RWPE2 (cell line): ENCODE measurements around the gene KIAA1755.

Experiments
- ATAC-seq: fragments of 200-7000 bp; cut with Tn5 transposase; 3 replicates; pipeline ENCODE4 v1.9.1; 2021; ENCODE audit warnings: low read depth
- DNase-seq: peaks from one replicate; pipeline ENCODE4 v3.0.0-alpha.2; 2020; ENCODE audit warnings: low spot score
- H3K27ac ChIP-seq: fragments of 450-650 bp; 2 replicates; pipeline ENCODE4 v1.5.1; 2017; ENCODE audit warnings: mild to moderate bottlenecking; ENCODE audit not compliant: poor library complexity, severe bottlenecking
- H3K27me3 ChIP-seq: fragments of 250-450 bp; sonication (Bioruptor Pico); 2 replicates; pipeline ENCODE4 v1.5.1; 2021; ENCODE audit warnings: mild to moderate bottlenecking, moderate library complexity; ENCODE audit not compliant: insufficient read depth, poor library complexity, severe bottlenecking
- H3K36me3 ChIP-seq: fragments of 250-450 bp; sonication (Bioruptor Pico); 2 replicates; pipeline ENCODE4 v1.5.1; 2020; ENCODE audit warnings: low read depth, mild to moderate bottlenecking, moderate library complexity
- H3K4me1 ChIP-seq: fragments of 250-450 bp; sonication (Bioruptor Pico); 2 replicates; pipeline ENCODE4 v1.5.1; 2021; ENCODE audit warnings: mild to moderate bottlenecking, moderate library complexity; ENCODE audit not compliant: insufficient read depth, poor library complexity, severe bottlenecking
- H3K4me3 ChIP-seq: fragments of 250-450 bp; sonication (Bioruptor Pico); 2 replicates; pipeline ENCODE4 v1.5.1; 2021; ENCODE audit warnings: mild to moderate bottlenecking, moderate library complexity; ENCODE audit not compliant: severe bottlenecking
- H3K9me3 ChIP-seq: fragments of 250-450 bp; sonication (Bioruptor Pico); 2 replicates; pipeline ENCODE4 v1.5.1; 2021; ENCODE audit warnings: mild to moderate bottlenecking, moderate library complexity; ENCODE audit not compliant: severe bottlenecking
- TF ChIP-seq, protein P1 (sequence below): fragments of 450-650 bp; IDR thresholded peaks from one replicate; pipeline ENCODE4 v1.5.1; 2017; ENCODE audit warnings: mild to moderate bottlenecking, moderate library complexity; ENCODE audit not compliant: poor library complexity, severe bottlenecking

Gene KIAA1755

GRCh38 chr20:38169636-38170193, 90.8 kb downstream of the KIAA1755 start:
- Histone ChIP-seq H3K27me3 (no peaks in the 10 kb centered on the region), H3K9me3 (no peaks in the 10 kb centered on the region), H3K27ac (peak overlapping the region; percentile 97), H3K36me3 (no peaks in the 10 kb centered on the region), H3K4me3 (no peak overlapping the region), H3K4me1 (peaks cover 67% of the 10 kb centered on the region)
- DNase-seq (no peak), ATAC-seq (no peak)
- TF ChIP-seq, protein P1, sequence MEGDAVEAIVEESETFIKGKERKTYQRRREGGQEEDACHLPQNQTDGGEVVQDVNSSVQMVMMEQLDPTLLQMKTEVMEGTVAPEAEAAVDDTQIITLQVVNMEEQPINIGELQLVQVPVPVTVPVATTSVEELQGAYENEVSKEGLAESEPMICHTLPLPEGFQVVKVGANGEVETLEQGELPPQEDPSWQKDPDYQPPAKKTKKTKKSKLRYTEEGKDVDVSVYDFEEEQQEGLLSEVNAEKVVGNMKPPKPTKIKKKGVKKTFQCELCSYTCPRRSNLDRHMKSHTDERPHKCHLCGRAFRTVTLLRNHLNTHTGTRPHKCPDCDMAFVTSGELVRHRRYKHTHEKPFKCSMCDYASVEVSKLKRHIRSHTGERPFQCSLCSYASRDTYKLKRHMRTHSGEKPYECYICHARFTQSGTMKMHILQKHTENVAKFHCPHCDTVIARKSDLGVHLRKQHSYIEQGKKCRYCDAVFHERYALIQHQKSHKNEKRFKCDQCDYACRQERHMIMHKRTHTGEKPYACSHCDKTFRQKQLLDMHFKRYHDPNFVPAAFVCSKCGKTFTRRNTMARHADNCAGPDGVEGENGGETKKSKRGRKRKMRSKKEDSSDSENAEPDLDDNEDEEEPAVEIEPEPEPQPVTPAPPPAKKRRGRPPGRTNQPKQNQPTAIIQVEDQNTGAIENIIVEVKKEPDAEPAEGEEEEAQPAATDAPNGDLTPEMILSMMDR, result no peak

- peaks cover 67% of the 10 kb centered on the region for H3K4me1 ChIP-seq
- H3K9me3 ChIP-seq, result no peaks in the 10 kb centered on the region
- ATAC-seq, result peak; percentile 19
- H3K27me3 ChIP-seq, result no peaks in the 10 kb centered on the region
- no peak for DNase-seq
- TF ChIP-seq, protein P1, result peak; percentile 46
- H3K27ac ChIP-seq, result peak overlapping the region; percentile 97
- no peak overlapping the region for H3K4me3 ChIP-seq
- no peaks in the 10 kb centered on the region for H3K36me3 ChIP-seq
These were observed 91.5 kb downstream of the KIAA1755 start for GRCh38 chr20:38168791-38169589.

DNA sequence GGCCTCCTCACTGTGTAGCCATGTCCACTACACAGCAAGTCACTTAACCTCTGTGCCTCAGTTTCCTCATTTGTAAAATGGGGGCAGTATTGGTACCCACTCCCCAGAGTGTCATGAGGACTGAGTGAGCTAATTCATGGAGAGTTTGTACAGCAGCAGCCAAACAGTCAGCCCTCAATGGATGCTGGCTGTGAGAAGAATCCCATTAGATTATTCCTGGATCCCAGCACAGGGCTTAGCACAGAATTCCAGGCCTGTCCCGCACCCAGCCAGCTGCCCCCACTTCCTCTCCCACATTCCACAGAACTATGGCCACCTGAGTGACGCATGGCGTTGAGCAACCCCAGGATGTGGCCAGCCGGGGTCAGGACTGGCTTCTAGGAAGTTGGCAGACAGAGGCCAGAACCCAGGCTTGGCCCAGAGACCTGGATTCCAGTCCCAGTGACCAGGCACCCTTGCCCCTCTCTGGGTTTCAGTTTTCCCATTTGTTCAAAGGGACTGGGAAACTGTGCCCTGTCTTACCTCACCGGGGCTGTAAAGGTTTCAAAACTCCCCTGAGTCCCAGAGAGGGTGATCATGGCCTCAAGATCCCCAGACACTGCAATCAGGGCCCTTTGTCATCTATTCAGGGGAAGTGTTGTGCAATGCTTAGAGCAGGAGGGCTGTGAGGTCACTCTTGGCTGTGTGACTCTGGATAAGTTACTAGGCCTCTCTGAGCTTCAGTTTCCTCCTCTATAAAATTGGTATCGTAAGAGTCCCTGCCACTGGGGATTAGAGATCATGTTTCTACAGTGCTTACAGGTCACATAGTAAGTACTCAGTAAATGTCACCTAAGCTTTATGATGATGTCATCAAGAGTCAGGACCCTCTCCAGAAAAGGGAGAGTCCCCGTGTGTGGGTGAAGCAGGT, 92.4 kb downstream of the KIAA1755 start:
- Histone ChIP-seq H3K36me3 (no peaks in the 10 kb centered on the region), H3K4me1 (peaks cover 59% of the 10 kb centered on the region), H3K9me3 (no peaks in the 10 kb centered on the region), H3K27me3 (no peaks in the 10 kb centered on the region), H3K4me3 (no peak overlapping the region), H3K27ac (peak overlapping the region; percentile 97)
- DNase-seq (peak; percentile 100), ATAC-seq (peak; percentile 77)
- TF ChIP-seq, protein P1, result peak; percentile 49

DNA sequence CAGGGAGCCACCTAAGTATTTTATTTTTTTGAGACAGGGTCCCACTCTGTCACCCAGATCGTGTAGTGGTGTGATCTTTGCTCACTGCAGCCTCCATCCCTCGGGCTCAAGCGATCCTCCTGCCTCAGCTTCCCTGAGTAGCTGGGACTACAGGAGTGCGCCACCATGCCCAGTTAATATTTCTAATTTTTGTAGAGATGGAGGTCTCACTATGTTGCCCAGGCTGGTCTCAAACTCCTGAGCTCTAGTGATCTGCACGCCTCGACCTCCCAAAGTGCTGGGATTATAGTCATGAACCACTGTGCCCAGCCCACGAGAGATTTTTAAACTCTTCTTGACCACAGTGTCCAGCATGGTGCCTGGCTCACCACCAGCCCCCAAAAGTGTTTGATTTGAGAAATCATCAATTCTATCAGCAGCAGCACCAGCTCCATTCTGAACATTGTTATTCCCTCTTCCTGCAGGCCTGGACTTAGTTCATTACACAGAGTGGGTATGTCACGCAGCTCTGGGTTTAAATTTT, 93.1 kb downstream of the KIAA1755 start:
- Histone ChIP-seq H3K4me3 (no peak overlapping the region), H3K4me1 (peaks cover 51% of the 10 kb centered on the region), H3K27ac (peak overlapping the region; percentile 97), H3K27me3 (no peaks in the 10 kb centered on the region), H3K36me3 (no peaks in the 10 kb centered on the region; the same call in 1 of the 2 replicates), H3K9me3 (no peaks in the 10 kb centered on the region)
- TF ChIP-seq, protein P1, result no peak
- ATAC-seq (no peak), DNase-seq (no peak)
